Smooth muscle cell (in vitro differentiated cells): ENCODE data around the gene RASAL2. TPM values are rescaled to one million over a fixed set of nuclear protein-coding genes. Genes with fewer than 3 reads are reported as not detected.

Source experiments
- DNase-seq: peaks from one replicate; lab custom pipeline; 2025; ENCODE audit not compliant: unreplicated experiment; lab: John Stamatoyannopoulos, UW
- H2AFZ ChIP-seq: fragments of 200-600 bp; sonication (generic); 2 replicates; pipeline ENCODE4 v1.6.0; 2016; ENCODE audit warnings: antibody characterized with exemption, low read depth, mild to moderate bottlenecking
- H3F3A ChIP-seq: fragments of 200-600 bp; sonication (generic); 2 replicates; pipeline ENCODE4 v1.6.0; 2017; ENCODE audit warnings: antibody characterized with exemption, low read depth
- H3K27ac ChIP-seq: fragments of 200-600 bp; sonication (generic); 2 replicates; pipeline ENCODE4 v1.5.1; 2016; ENCODE audit warnings: low read depth, mild to moderate bottlenecking
- H3K27me3 ChIP-seq: fragments of 200-600 bp; sonication (generic); 2 replicates; pipeline ENCODE4 v1.6.1; 2016; ENCODE audit warnings: low read depth, mild to moderate bottlenecking
- H3K36me3 ChIP-seq: fragments of 200-600 bp; sonication (generic); 2 replicates; pipeline ENCODE4 v1.5.1; 2016; ENCODE audit warnings: low read depth
- H3K4me1 ChIP-seq: fragments of 200-600 bp; sonication (generic); 2 replicates; pipeline ENCODE4 v1.5.1; 2016; ENCODE audit warnings: low read depth
- H3K4me2 ChIP-seq: fragments of 200-600 bp; sonication (generic); 2 replicates; pipeline ENCODE4 v1.6.0; 2016; ENCODE audit warnings: mild to moderate bottlenecking
- H3K4me3 ChIP-seq: fragments of 200-600 bp; sonication (generic); 2 replicates; pipeline ENCODE4 v1.5.1; 2016; ENCODE audit warnings: mild to moderate bottlenecking
- H3K79me2 ChIP-seq: fragments of 200-600 bp; sonication (generic); 2 replicates; pipeline ENCODE4 v1.6.0; 2016; ENCODE audit warnings: low read depth, mild to moderate bottlenecking
- H3K9ac ChIP-seq: fragments of 200-600 bp; sonication (generic); 2 replicates; pipeline ENCODE4 v1.6.0; 2016; ENCODE audit warnings: low read depth
- H3K9me3 ChIP-seq: fragments of 200-600 bp; sonication (generic); replicated peaks from 2 replicates; pipeline ENCODE4 v1.5.1; 2016; ENCODE audit warnings: low read depth
- H4K20me1 ChIP-seq: fragments of 200-600 bp; sonication (generic); 2 replicates; pipeline ENCODE4 v1.6.0; 2016; ENCODE audit warnings: low read depth
- CTCF ChIP-seq: fragments of 200-600 bp; sonication (generic); IDR thresholded peaks from 2 replicates; pipeline ENCODE4 v1.5.1; 2017; ENCODE audit warnings: borderline replicate concordance, mild to moderate bottlenecking, antibody characterized with exemption; ENCODE audit not compliant: insufficient read depth, poor library complexity, severe bottlenecking
- WGBS: methylation state at CpG from one replicate; pipeline ENCODE4 v1.1.7; 2016; ENCODE audit warnings: low lambda C conversion rate; 5-methylcytosine and 5-hydroxymethylcytosine counted together
- polyA plus RNA-seq: library from polyadenylated mRNA; unstranded; fragments of >200 nt; fragmentation: Nextera tagmentation; extraction: Ambion mirVana; gene quantifications from 2 replicates; pipeline ENCODE4 v1.2.1, GENCODE V29; 2016
- total RNA-seq: library from RNA; depleted of rRNA; stranded (reverse); fragments of >200 nt; gene quantifications from 2 replicates; pipeline ENCODE4 v1.2.3, GENCODE V29; 2014

The RASAL2 gene
- total and polyA plus RNA-seq, 2 experiments from 2014 or later = 4.3 to 17.6 TPM

DNA sequence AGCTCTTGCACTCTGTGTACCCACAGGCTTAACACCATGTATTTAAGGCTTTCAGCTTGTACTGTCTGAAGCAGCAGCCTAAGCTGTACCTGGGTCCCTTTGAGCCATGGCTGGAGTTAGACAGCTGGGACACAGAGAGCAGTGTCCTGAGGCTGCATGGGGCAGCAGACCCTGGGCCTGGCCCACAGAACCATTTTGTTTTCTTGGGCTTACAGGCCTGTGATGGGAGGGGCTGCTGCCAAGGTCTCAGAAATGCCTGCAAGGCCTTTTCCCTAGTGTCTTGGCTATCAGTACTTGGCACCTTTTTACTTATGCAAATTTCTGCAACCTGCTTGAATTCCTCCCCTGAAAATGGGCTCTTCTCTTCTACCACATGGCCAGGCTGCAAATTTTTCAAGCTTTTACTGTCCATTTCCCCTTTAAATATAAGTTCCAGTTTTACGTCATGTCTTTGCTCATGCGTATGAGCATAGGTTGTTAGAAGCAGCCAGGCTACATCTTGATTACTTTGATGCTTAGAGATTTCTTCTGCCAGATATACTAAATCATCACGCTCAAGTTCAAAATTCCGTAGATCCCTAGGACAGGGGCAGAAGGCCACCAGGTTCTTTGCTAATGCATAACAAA, 259.0 kb downstream of the RASAL2 start:
- no peak for DNase-seq
- H3K27ac ChIP-seq = no peak overlapping the region
- H3K4me1 ChIP-seq = no peaks in the 10 kb centered on the region
- H3K4me2 ChIP-seq = no peak overlapping the region
- H2AFZ ChIP-seq = no peak overlapping the region
- H3K4me3 ChIP-seq = no peak overlapping the region
- no peaks in the 10 kb centered on the region for H3K27me3 ChIP-seq
- no peaks in the 10 kb centered on the region for H3K9me3 ChIP-seq
- no peaks in the 10 kb centered on the region for H3F3A ChIP-seq
- H3K36me3 ChIP-seq = no peaks in the 10 kb centered on the region
- TF ChIP-seq CTCF = no peak
- H4K20me1 ChIP-seq = peaks cover 19% of the 10 kb centered on the region
- WGBS = 99% methylated on average over 4 of the region's 4 CpGs
- no peak overlapping the region for H3K9ac ChIP-seq
- peaks cover 9% of the 10 kb centered on the region for H3K79me2 ChIP-seq

- H3F3A ChIP-seq = no peaks in the 10 kb centered on the region
- H3K36me3 ChIP-seq = no peaks in the 10 kb centered on the region
- H3K9me3 ChIP-seq = no peaks in the 10 kb centered on the region
- H3K4me3 ChIP-seq = no peak overlapping the region
- H3K9ac ChIP-seq = no peak overlapping the region
- H3K4me2 ChIP-seq = no peak overlapping the region
- WGBS = 91% methylated on average over 1 of the region's 1 CpG
- TF ChIP-seq CTCF = no peak
- H3K27me3 ChIP-seq = no peaks in the 10 kb centered on the region
- DNase-seq = no peak
- H3K79me2 ChIP-seq = peaks cover 4% of the 10 kb centered on the region
- no peak overlapping the region for H3K27ac ChIP-seq
- peaks cover 25% of the 10 kb centered on the region for H4K20me1 ChIP-seq
- H3K4me1 ChIP-seq = no peaks in the 10 kb centered on the region
- no peak overlapping the region for H2AFZ ChIP-seq
Measured at GRCh38 chr1:178353524-178353923, 259.6 kb downstream of the RASAL2 start.

- no peak overlapping the region for H3K9ac ChIP-seq
- no peaks in the 10 kb centered on the region for H3K27me3 ChIP-seq
- no peak for DNase-seq
- no peak overlapping the region for H3K4me2 ChIP-seq
- peaks cover 37% of the 10 kb centered on the region for H4K20me1 ChIP-seq
- peaks cover 4% of the 10 kb centered on the region for H3K79me2 ChIP-seq
- H2AFZ ChIP-seq = no peak overlapping the region
- no peaks in the 10 kb centered on the region for H3F3A ChIP-seq
- 62% methylated on average over 3 of the region's 3 CpGs for WGBS
- no peaks in the 10 kb centered on the region for H3K36me3 ChIP-seq
- H3K9me3 ChIP-seq = no peaks in the 10 kb centered on the region
- no peaks in the 10 kb centered on the region for H3K4me1 ChIP-seq
- TF ChIP-seq CTCF = no peak
- H3K4me3 ChIP-seq = no peak overlapping the region
- no peak overlapping the region for H3K27ac ChIP-seq
Measured at GRCh38 chr1:178354816-178355215, 260.9 kb downstream of the RASAL2 start.

DNA sequence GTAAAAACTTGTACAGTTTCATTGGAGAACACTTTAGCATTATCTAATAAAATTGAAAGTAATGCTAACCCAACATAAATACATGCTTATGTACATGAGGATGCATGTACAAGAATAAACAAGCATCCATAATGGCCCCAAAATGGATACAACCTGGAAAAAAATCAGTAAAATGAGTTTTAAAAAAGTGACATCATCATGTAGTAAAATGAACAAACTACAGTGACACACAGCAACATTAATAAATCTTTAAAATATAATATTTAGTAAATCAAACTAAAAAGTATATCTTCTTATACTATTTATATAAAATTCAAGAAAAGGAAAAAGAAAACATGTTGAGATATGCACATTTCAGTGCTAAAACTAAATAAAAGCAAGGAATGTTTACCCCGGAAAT, 262.4 kb downstream of the RASAL2 start:
- no peak for TF ChIP-seq CTCF
- no peak overlapping the region for H3K9ac ChIP-seq
- H3K9me3 ChIP-seq = no peaks in the 10 kb centered on the region
- no peaks in the 10 kb centered on the region for H3K79me2 ChIP-seq
- no peaks in the 10 kb centered on the region for H3K36me3 ChIP-seq
- H2AFZ ChIP-seq = no peak overlapping the region
- H4K20me1 ChIP-seq = peaks cover 44% of the 10 kb centered on the region
- H3K27me3 ChIP-seq = no peaks in the 10 kb centered on the region
- H3K4me3 ChIP-seq = no peak overlapping the region
- H3K4me2 ChIP-seq = no peak overlapping the region
- H3K27ac ChIP-seq = no peak overlapping the region
- H3K4me1 ChIP-seq = no peaks in the 10 kb centered on the region
- no peaks in the 10 kb centered on the region for H3F3A ChIP-seq
- no peak for DNase-seq
- 91% methylated on average over 1 of the region's 1 CpG for WGBS
